Measurements from ENCODE around the gene PTPRN2.
"Not testable (repeated sequence)": the region's sequence is repeated elsewhere in the genome, so short reads cannot be mapped to it uniquely, and the experiment has no call there.

The PTPRN2 gene

GRCh38 chr7:158042156-158042880 lies 545.3 kb downstream of the PTPRN2 start:
- TF ChIP-seq CTCF (IDR thresholded peaks at IDR 0.05; ENCODE audit: borderline replicate concordance, insufficient read depth, low read depth, low read length): no peak
- H3K4me3 ChIP-seq (ENCODE audit: low read depth, low read length): no peak overlapping the region

DNA sequence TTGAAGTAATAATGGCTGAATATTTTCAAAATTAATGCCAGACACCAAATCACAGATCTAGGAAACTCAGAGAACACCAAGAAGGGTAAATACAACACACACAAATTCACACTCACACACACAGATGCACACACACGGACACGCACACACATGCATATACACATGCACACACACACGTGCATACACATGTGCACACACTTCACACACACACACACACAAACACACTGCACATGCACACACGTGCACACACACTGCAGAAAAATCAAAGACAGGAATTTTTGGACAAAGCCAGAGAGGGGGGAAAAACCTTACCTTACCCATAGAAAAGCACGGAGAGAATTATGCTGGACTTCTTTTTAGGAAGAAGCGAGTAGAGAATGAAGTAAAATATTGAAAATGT lies 547.4 kb downstream of the PTPRN2 start:
- TF ChIP-seq CTCF (IDR thresholded peaks at IDR 0.05; ENCODE audit: borderline replicate concordance, insufficient read depth, low read depth, low read length): no peak
- no peak overlapping the region for H3K4me3 ChIP-seq (ENCODE audit: low read depth, low read length)

DNA sequence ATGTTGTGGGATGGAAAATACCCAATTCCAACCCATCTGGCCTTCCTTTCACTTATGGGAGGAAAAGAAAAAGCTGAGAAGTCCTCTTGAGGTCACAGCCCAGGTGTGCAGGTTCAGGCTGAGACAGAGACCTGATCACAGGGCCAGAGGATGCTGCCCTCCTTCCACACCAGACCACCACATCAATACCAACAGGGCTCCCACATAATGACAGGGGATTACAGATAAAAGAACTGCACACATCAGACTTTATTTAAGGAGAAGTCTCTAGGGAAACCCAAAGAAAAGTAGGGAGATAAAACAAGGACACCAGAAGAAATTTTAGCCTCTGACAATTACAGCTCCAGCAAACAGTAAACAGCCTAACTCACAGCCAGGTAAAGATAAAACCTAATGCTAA lies 548.4 kb downstream of the PTPRN2 start:
- TF ChIP-seq CTCF (IDR thresholded peaks at IDR 0.05; ENCODE audit: borderline replicate concordance, insufficient read depth, low read depth, low read length): no peak
- H3K4me3 ChIP-seq (ENCODE audit: low read depth, low read length): no peak overlapping the region

- no peak overlapping the region for H3K4me3 ChIP-seq (ENCODE audit: low read depth, low read length)
- TF ChIP-seq CTCF (IDR thresholded peaks at IDR 0.05; ENCODE audit: borderline replicate concordance, insufficient read depth, low read depth, low read length): no peak
Observed at GRCh38 chr7:158037211-158037610, 550.4 kb downstream of the PTPRN2 start.

- TF ChIP-seq CTCF (IDR thresholded peaks at IDR 0.05; ENCODE audit: borderline replicate concordance, insufficient read depth, low read depth, low read length): no peak
- no peak overlapping the region for H3K4me3 ChIP-seq (ENCODE audit: low read depth, low read length)
Observed at GRCh38 chr7:158035343-158035742, 552.3 kb downstream of the PTPRN2 start.

- no peak for TF ChIP-seq CTCF (IDR thresholded peaks at IDR 0.05; ENCODE audit: borderline replicate concordance, insufficient read depth, low read depth, low read length)
- H3K4me3 ChIP-seq (ENCODE audit: low read depth, low read length): no peak overlapping the region
Observed at GRCh38 chr7:158034571-158034970, 553.1 kb downstream of the PTPRN2 start.

DNA sequence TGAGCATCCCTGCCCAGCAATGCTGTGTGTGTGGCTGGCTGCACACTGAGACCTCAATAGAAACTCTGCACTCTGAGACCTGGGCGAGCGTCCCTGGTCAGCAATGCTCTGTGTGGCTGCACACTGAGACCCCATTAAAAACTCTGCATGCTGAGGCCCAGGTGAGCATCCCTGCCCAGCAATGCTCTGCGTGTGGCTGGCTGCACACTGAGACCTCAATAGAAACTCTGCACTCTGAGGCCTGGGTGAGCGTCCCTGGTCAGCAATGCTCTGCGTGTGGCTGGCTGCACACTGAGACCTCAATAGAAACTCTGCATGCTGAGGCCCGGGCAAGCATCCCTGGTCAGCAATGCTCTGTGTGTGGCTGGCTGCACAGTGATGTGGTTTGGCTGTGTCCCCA lies 553.7 kb downstream of the PTPRN2 start:
- not testable (repeated sequence) for H3K4me3 ChIP-seq (ENCODE audit: low read depth, low read length)
